ENCODE measurements around the gene ZBTB44.
"Not testable (repeated sequence)": the region's sequence is repeated elsewhere in the genome, so short reads cannot be mapped to it uniquely, and the experiment has no call there.

The ZBTB44 gene

DNA sequence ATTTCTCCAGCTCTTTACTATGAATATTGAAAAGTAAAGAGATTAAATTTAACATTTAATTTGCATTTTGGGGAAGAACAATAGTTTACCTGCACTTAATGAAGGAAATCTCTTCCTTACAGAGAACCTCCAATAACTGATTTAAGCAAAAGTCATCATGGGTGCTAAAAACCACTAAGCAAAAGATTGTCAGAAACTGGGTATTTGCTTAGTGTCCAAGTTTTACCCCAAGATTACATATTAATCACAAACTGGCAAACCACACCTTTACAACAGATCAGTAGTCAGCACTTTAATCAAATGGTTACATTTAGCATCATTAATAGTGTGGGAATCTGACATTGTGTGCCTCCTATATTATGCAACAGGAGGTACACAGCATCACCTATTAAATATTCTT is 2.7 kb downstream of the ZBTB44 start:
- no peak for DNase-seq

DNA sequence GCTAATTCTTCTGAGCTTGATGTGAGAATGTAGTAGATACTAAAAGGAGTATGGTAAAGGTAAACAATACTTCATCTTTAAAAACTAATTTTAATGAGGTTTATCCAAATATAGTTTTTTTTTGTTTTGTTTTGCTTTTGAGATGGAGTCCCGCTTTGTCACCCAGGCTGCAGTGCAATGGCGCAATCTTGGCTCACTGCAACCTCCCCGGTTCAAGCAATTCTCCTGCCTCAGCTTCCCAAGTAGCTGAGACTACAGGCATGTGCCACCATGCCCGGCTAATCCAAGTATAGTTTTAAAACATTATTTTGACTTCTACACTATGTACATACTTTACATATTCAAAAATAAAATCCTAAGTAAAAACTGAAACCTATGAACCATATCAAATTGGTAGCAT is 4.1 kb downstream of the ZBTB44 start:
- DNase-seq: no peak

GRCh38 chr11:130308886-130309285 is 5.8 kb downstream of the ZBTB44 start:
- DNase-seq: no peak

- no peak for DNase-seq
Measured at GRCh38 chr11:130308059-130308458, 6.7 kb downstream of the ZBTB44 start.

- no peak for DNase-seq
Measured at GRCh38 chr11:130304651-130305050, 10.1 kb downstream of the ZBTB44 start.

DNA sequence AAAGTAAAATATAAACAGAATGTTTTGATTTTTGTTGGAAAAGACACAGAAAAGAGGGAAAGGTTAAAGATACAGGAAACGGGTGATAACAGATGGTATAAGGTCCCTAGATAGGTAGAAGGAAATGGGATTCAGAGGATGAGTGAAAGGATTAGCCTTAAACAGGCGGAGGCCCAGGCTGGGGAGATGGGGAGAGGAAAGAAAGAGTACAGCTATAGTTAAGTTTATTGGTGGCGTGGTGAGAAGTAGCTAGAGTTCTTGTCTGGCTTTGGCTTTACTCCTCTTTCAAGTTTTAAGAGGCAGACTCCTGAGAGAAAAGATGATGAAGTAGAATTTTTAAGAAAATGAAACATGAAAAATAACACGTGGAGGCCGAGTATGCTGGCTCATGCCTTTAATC is 13.7 kb downstream of the ZBTB44 start:
- DNase-seq: no peak

- no peak for DNase-seq
Measured at GRCh38 chr11:130300567-130300966, 14.2 kb downstream of the ZBTB44 start.

- DNase-seq: no peak
Measured at GRCh38 chr11:130299978-130300377, 14.7 kb downstream of the ZBTB44 start.

GRCh38 chr11:130295657-130296056 is 19.1 kb downstream of the ZBTB44 start:
- DNase-seq: no peak

GRCh38 chr11:130282111-130282510 is 32.6 kb downstream of the ZBTB44 start:
- no peak for DNase-seq

DNA sequence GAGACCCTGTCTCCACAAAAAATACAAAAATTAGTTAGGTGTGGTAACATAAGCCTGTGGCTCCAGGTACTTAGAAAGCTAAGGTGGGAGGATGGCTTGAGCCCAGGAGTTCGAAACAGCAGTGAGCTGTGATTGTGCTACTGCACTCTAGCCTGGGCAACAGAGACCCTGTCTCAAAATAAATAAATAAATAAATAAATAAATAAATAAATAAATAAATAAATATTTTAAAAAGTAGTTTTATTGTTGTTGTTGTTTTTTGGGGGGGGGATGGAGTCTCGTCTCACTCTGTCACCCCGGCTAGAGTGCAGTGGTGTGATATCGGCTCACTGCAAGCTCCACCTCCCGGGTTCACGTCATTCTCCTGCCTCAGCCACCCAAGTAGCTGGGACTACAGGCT is 33.4 kb downstream of the ZBTB44 start:
- DNase-seq: not testable (repeated sequence)

DNA sequence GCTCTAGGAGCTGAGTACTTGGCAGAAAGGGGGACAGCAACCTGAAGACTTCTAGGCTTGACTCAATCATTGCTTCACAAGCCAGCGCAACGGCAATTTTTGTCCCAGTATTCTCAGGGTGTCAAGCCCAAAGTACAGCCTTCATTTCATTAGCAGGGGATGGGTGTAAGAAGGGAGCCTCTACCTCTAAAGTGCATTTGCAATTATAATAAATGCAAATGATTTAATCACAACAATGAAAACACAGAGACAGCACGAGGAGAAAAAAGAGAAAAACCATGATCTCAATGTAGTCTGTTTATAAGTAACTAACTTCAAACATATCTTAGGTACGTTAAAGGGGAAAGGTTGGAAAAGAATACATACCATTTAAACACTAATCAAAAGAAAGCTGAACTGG is 34.7 kb downstream of the ZBTB44 start:
- DNase-seq: no peak

DNA sequence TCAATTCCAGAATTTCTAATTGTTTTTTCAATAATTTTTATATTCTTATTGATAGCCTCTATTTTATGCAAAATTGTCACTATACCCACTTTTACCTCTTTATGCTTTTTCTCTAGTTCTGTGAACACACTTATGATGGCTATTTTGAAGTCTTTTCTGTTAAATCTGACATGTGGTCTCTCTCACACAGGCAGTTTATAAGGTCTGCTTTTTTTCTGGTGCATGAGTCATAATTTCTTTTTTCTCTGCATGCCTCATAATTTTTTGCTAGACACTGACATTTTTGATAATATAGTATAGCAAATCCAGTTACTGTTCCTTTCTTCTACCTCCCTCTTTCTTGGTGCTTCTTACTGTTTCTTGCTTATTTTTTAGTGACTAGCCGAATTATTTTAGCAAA is 36.0 kb downstream of the ZBTB44 start:
- DNase-seq: no peak

GRCh38 chr11:130278151-130278550 is 36.6 kb downstream of the ZBTB44 start:
- DNase-seq: no peak

DNA sequence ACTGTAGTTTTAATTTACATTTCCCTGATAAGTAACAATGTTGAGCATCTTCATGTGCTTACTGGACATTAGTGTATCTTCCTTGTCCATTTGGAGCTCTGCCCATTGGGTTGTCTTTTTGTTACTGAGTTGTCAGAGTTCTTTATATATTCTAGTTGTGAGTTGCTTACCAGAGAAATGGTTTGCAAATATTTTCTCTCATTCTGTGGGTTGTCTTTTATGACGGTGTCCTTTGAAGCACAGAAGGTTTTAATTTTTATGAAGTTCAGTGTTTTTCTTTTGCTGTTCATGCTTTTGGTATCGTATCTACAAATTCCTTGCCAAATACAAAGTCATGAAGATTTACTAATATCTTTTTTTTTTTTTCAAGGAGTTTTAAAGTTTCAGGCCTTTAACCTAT is 42.4 kb downstream of the ZBTB44 start:
- DNase-seq: no peak

- DNase-seq: no peak
Measured at GRCh38 chr11:130269326-130269943, 45.3 kb downstream of the ZBTB44 start.

DNA sequence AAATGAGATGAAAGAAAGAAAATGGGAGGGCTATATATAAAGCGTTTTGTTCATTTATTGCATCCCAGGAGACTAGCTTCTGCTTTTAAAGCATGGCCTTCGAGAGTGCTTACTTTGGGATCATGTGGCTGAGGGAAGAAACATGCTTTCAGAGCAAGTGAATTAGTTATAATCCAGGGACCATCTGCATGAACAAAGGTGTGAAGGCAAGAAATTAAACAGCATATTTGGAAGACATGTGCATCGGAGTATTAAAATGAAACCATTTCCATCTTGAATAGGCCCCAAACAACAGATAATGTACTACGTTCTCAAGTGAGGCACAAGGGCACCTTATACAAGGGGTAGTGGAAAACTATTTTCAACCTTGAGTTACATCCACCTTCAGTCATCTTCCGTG is 51.4 kb downstream of the ZBTB44 start:
- DNase-seq: no peak

GRCh38 chr11:130262424-130262823 is 52.3 kb downstream of the ZBTB44 start:
- DNase-seq: no peak

DNA sequence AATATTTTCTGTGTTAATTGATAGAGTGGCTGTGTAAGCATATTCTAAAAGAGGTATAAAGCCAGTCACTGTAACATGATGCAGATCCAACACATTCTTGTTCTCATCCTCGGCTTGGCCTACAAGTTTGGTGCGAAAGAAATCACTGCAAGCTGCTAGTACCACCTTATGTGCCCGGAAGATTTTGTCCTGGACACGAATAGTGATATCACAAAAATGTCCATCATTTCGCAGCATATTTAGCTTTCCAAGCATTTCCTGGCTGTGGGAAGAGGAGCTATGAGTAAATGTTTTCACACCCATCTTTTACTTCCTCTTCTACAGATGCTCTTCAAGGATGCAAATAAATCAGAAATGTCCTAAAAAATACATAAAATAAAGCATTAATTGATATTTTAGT is 53.1 kb downstream of the ZBTB44 start:
- DNase-seq: no peak

- no peak for DNase-seq
Measured at GRCh38 chr11:130260742-130261141, 54.0 kb downstream of the ZBTB44 start.

DNA sequence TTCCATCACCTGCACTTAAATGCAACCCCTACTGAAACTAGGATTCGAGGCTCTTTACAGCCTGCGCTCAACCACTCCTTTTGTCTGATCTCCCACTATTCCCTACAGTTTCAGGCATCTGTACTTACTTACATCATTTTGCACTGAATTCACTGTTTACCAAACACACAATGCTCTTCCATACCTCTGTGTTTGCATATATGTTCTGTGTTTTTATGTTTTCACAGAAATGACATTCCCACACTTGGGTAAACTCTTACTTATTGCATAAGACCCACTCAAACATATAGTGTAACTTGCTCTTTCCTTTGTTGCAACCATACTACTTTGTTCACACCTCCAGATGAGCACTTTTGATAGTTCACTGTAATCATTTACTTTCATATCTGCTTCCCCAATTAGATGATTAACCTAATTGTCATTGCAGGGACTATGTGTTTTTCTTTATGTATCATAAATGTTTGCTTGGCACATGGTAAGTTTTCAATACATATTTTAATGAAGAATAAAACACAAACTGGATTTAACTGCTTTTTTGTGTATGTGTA is 54.6 kb downstream of the ZBTB44 start:
- DNase-seq: no peak

- not testable (repeated sequence) for DNase-seq
Measured at GRCh38 chr11:130251763-130252162, 63.0 kb downstream of the ZBTB44 start.

DNA sequence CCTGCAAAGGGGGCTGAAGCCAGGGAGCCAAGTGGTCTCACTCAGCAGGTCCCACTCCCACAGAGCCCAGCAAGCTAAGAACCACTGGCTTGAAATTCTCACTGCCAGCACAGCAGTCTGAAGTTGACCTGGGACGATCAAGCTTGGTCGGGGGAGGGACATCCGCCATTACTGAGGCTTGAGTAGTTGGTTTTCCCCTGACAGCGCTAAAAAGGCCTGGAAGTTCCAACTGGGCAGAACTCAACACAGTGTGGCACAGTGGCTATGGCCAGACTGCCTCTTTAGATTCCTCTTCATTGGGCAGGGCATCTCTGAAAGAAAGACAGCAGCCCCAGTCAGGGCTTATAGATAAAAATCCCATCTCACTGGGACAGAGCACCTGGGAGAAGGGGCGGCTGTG is 64.8 kb downstream of the ZBTB44 start:
- DNase-seq: not testable (repeated sequence)

DNA sequence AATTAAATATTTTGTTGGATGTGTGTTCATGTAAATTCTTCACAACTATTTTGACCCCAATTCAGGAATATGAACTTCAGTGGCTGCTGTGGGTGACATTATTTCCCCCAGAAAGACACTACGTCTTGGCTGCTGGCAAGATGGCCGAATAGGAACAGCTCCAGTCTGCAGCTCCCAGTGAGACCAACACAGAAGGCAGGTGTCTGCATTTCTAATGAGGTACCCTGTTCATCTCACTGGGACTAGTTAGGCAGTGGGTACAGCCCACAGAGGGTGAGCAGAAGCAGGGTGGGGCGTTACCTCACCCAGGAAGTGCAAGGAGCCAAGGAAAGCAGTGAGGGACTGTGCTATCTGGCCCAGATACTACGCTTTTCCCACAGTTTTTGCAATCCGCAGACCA is 65.3 kb downstream of the ZBTB44 start:
- DNase-seq: no peak

GRCh38 chr11:130247319-130247718 is 67.4 kb downstream of the ZBTB44 start:
- no peak for DNase-seq
